ENCODE results near the gene LEFTY2. TPM values are rescaled to one million over a fixed set of nuclear protein-coding genes. Genes with fewer than 3 reads are reported as not detected.
A peak's percentile ranks its signal among the peaks of the same experiment; 100 is the strongest.
"Not testable (repeated sequence)": the region's sequence is repeated elsewhere in the genome, so short reads cannot be mapped to it uniquely, and the experiment has no call there.

LEFTY2 gene
- total and polyA plus RNA-seq, 12 donors: 0.16 to 3.4 (median 0.77) TPM; not detected in 1

DNA sequence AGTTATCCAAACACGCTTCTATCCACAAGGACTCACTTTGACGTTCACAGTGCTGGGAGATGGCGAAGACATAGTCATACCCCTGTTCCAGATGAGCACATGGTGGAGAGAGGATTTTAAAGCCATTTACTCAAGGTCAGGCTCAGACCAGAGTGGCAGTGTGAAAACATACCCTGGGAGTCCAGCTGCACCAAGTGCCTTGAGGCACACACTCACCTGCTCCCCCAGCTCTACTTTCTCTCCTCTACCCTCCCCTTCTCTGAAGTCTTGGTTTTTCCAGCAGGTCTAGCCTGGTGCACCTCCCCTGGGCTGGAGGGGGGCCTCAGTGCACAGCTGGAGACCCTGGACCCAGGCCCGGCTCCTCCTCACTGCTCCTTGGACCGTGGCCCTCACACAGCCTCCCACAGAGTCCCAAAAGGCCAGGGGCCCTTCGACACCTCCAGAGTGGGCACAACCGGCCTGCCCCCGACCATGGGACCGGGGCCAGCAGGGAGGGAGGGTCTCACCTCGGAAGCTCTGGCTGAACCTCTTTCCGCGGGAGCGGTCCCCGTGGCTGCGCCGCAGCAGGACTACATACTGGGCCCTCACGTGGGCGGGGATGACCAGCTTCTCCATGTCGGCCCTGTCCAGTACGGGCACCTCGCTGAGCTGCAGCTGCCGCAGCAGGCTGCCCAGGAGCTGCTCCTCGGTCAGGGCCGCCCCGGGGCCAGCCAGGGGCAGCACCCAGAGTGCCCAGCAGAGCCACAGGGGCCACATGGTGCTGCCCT is 452 bp downstream of the LEFTY2 start:
- intact Hi-C loops (cut with DNase I): no loop called here
- WGBS, 4 donors: 85 to 98% (median 88%) methylated on average over 5 to 25 of the region's 25 CpGs

GRCh38 chr1:225939939-225940310 is 1.1 kb downstream of the LEFTY2 start:
- H3K27me3 ChIP-seq; intact Hi-C loops (cut with DNase I); H3K36me3 ChIP-seq (replicated peaks in 1 of 2); H3K4me1 ChIP-seq (replicated peaks in 1 of 2); H3K27ac ChIP-seq; H3K9me3 ChIP-seq (replicated peaks in 1 of 3); DNase-seq: not testable (repeated sequence)
- 53 to 100% (median 60%) methylated on average over 1 to 8 of the region's 8 CpGs for WGBS, 4 donors
- peak overlapping the region in 1 of 4 donors; percentile 23 for H3K4me3 ChIP-seq

More for the DNA sequence above, 452 bp downstream of the LEFTY2 start:
- Histone ChIP-seq H3K9me3 (replicated peaks in 1 of 3) (no peaks in the 10 kb centered on the region), H3K4me1 (replicated peaks in 1 of 2) (peaks cover 0 to 9% of the 10 kb centered on the region in 2 donors), H3K4me3 (no peak overlapping the region), H3K27ac (no peak overlapping the region), H3K36me3 (replicated peaks in 1 of 2) (no peaks in the 10 kb centered on the region), H3K27me3 (no peaks in the 10 kb centered on the region)
- no peak for TF ChIP-seq POLR2A (IDR thresholded peaks at IDR 0.05)
- no peak for DNase-seq

- WGBS, 4 donors: 33 to 95% (median 40%) methylated on average over 9 to 60 of the region's 69 CpGs
- intact Hi-C loops (cut with DNase I); H3K4me1 ChIP-seq (replicated peaks in 1 of 2); H3K9me3 ChIP-seq (replicated peaks in 1 of 3); H3K27me3 ChIP-seq; H3K27ac ChIP-seq; H3K36me3 ChIP-seq (replicated peaks in 1 of 2): not testable (repeated sequence)
- peak overlapping the region in 1 of 4 donors; percentile 23 for H3K4me3 ChIP-seq
- peak in 2 of 7 donors; percentile 22 to 28 for DNase-seq
These were observed 1.7 kb downstream of the LEFTY2 start for GRCh38 chr1:225939097-225939938.

DNA sequence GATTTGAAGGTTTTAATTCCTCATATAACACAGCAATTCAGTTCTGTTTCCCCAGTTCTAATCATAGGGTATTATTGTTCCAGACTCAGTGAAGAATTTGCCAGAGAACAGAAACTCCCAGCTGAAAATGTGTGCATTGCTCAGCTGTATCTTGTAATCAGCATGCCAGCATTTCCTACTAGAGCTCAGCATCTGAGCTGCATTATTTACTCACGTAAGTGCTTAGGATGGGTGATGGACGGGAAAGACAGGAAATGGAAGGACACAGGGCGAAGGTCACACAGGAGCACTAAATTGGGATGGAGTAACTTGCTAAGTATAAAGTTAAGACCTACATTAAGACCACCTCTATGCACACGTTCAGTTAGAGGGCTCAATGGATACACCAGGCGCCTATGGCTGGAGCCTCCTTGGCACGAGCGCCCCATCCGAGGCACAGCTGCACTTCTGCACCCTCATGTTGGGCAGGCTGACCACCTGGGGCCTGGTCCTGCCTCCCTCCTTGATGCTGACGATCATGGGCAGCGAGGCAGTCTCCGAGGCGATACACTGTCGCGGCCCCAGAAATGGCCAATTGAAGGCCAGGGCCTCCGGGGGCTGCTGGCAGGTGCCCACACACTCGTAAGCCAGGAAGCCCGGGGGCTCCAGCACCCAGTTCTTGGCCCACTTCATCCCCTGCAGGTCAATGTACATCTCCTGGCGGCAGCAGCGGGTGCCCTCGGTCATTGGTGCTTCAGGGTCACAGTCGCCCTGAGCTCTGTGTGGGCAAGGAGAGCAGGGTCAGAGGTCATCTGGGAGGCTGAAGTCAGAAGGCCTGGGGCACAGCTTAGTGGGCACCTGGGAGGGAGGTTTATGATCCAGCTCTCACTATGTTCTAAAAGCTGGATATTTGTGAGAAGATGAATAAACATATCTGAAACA is 3.7 kb downstream of the LEFTY2 start:
- TF ChIP-seq, protein P1, sequence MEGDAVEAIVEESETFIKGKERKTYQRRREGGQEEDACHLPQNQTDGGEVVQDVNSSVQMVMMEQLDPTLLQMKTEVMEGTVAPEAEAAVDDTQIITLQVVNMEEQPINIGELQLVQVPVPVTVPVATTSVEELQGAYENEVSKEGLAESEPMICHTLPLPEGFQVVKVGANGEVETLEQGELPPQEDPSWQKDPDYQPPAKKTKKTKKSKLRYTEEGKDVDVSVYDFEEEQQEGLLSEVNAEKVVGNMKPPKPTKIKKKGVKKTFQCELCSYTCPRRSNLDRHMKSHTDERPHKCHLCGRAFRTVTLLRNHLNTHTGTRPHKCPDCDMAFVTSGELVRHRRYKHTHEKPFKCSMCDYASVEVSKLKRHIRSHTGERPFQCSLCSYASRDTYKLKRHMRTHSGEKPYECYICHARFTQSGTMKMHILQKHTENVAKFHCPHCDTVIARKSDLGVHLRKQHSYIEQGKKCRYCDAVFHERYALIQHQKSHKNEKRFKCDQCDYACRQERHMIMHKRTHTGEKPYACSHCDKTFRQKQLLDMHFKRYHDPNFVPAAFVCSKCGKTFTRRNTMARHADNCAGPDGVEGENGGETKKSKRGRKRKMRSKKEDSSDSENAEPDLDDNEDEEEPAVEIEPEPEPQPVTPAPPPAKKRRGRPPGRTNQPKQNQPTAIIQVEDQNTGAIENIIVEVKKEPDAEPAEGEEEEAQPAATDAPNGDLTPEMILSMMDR (IDR thresholded peaks at IDR 0.05): no peak
- TF ChIP-seq POLR2A (IDR thresholded peaks at IDR 0.05): no peak
- peaks cover 0 to 9% of the 10 kb centered on the region in 2 donors for H3K4me1 ChIP-seq (replicated peaks in 1 of 2)
- 89 to 95% (median 93%) methylated on average over 8 to 21 of the region's 21 CpGs for WGBS, 4 donors
- DNase-seq: no peak
- H3K27ac ChIP-seq: no peak overlapping the region
- H3K4me3 ChIP-seq: no peak overlapping the region
- H3K9me3 ChIP-seq (replicated peaks in 1 of 3): no peaks in the 10 kb centered on the region
- intact Hi-C loops (cut with DNase I): no loop called here
- H3K27me3 ChIP-seq: no peaks in the 10 kb centered on the region
- no peaks in the 10 kb centered on the region for H3K36me3 ChIP-seq (replicated peaks in 1 of 2)

GRCh38 chr1:225936523-225936922 is 4.5 kb downstream of the LEFTY2 start:
- TF ChIP-seq POLR2A (IDR thresholded peaks at IDR 0.05): no peak
- TF ChIP-seq, protein P1 (IDR thresholded peaks at IDR 0.05): no peak
- WGBS, 4 donors: 60 to 83% (median 74%) methylated on average over 3 of the region's 3 CpGs
- H3K27ac ChIP-seq: no peak overlapping the region
- H3K36me3 ChIP-seq (replicated peaks in 1 of 2): no peaks in the 10 kb centered on the region
- peaks cover 0 to 9% of the 10 kb centered on the region in 2 donors for H3K4me1 ChIP-seq (replicated peaks in 1 of 2)
- H3K4me3 ChIP-seq: no peak overlapping the region
- intact Hi-C loops (cut with DNase I): no loop called here
- no peak for DNase-seq
- no peaks in the 10 kb centered on the region for H3K9me3 ChIP-seq (replicated peaks in 1 of 3)
- no peaks in the 10 kb centered on the region for H3K27me3 ChIP-seq

DNA sequence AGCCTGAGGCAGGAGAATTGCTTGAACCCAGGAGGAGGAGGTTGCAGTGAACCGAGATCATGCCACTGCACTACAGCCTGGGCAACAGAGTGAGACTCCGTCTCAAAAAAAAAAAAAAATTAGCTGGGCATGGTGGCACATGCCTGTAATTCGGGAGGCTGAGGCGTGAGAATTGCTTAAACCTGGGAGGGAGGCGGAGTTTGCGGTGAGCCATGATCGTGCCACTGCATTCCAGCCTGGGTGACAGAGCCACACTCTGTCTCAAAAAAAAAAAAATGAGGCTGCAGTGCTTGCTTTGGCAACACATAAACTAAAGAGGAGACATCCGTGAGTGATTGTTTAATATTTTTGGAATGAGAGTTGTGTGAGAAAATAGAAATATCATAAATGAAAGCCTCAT is 4.9 kb downstream of the LEFTY2 start:
- H3K4me1 ChIP-seq (replicated peaks in 1 of 2); H3K4me3 ChIP-seq; H3K27ac ChIP-seq; H3K36me3 ChIP-seq (replicated peaks in 1 of 2); DNase-seq; intact Hi-C loops (cut with DNase I); H3K9me3 ChIP-seq (replicated peaks in 1 of 3); H3K27me3 ChIP-seq: not testable (repeated sequence)
- WGBS, 4 donors: 79 to 84% (median 81%) methylated on average over 8 of the region's 8 CpGs

Data from adrenal gland (tissue), 12 donors.